ENCODE measurements around the gene PGRMC2.

Gene PGRMC2

GRCh38 chr4:128220286-128221235 lies 67.1 kb downstream of the PGRMC2 start:
- DNase-seq (ENCODE audit: low read depth), result no peak
